ENCODE measurements around the gene RND1.

DNA sequence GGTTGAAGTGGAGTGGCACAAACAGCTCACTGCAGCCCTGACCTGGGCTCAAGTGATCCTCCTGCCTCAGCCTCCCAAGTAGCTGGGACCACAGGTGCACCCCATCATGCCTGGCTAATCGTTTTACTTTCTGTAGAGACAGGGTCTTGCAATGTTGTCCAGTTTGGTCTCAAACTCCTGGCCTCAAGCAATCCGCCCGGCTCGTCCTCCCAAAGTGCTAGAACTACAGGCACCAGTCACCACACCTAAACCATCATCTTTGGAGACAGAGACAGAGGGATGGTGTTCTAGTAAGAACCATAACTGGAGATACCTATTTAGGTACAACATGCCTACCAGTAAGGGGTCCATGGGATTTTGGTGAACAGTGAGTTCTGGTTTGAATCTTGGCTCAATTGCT lies 11.2 kb downstream of the RND1 start:
- TF ChIP-seq, protein P1, sequence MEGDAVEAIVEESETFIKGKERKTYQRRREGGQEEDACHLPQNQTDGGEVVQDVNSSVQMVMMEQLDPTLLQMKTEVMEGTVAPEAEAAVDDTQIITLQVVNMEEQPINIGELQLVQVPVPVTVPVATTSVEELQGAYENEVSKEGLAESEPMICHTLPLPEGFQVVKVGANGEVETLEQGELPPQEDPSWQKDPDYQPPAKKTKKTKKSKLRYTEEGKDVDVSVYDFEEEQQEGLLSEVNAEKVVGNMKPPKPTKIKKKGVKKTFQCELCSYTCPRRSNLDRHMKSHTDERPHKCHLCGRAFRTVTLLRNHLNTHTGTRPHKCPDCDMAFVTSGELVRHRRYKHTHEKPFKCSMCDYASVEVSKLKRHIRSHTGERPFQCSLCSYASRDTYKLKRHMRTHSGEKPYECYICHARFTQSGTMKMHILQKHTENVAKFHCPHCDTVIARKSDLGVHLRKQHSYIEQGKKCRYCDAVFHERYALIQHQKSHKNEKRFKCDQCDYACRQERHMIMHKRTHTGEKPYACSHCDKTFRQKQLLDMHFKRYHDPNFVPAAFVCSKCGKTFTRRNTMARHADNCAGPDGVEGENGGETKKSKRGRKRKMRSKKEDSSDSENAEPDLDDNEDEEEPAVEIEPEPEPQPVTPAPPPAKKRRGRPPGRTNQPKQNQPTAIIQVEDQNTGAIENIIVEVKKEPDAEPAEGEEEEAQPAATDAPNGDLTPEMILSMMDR (IDR thresholded peaks at IDR 0.05; ENCODE audit: poor library complexity, severe bottlenecking), result no peak
- TF ChIP-seq RAD21 (conservative IDR thresholded peaks at IDR 0.05) (no peak), EZH2 (IDR thresholded peaks at IDR 0.05; ENCODE audit: borderline replicate concordance, insufficient read depth, low read length, poor library complexity, severe bottlenecking) (no peak), TAF1 (IDR thresholded peaks at IDR 0.05; ENCODE audit: low read depth) (no peak), EP300 (conservative IDR thresholded peaks at IDR 0.05; ENCODE audit: poor library complexity, severe bottlenecking) (no peak), POLR2AphosphoS5 (IDR thresholded peaks at IDR 0.05) (no peak), SMC3 (conservative IDR thresholded peaks at IDR 0.05; ENCODE audit: poor library complexity) (no peak), MXI1 (conservative IDR thresholded peaks at IDR 0.05; ENCODE audit: poor library complexity, severe bottlenecking) (no peak)
